ENCODE data around the gene ZNRF3.

The ZNRF3 gene

GRCh38 chr22:29090039-29090438, 206.7 kb downstream of the ZNRF3 start:
- DNase-seq (ENCODE audit: low read depth), result no peak

- no peak for DNase-seq (ENCODE audit: low read depth)
Observed at GRCh38 chr22:29092243-29092642, 208.9 kb downstream of the ZNRF3 start.

- no peak for DNase-seq (ENCODE audit: low read depth)
Observed at GRCh38 chr22:29093030-29093429, 209.7 kb downstream of the ZNRF3 start.

GRCh38 chr22:29093501-29094300, 210.3 kb downstream of the ZNRF3 start:
- no peak for DNase-seq (ENCODE audit: low read depth)

GRCh38 chr22:29095459-29095858, 212.1 kb downstream of the ZNRF3 start:
- DNase-seq (ENCODE audit: low read depth), result no peak

- no peak for DNase-seq (ENCODE audit: low read depth)
Observed at GRCh38 chr22:29096736-29097669, 213.6 kb downstream of the ZNRF3 start.

- no peak for DNase-seq (ENCODE audit: low read depth)
Observed at GRCh38 chr22:29098296-29098695, 214.9 kb downstream of the ZNRF3 start.

- no peak for DNase-seq (ENCODE audit: low read depth)
Observed at GRCh38 chr22:29102300-29102699, 218.9 kb downstream of the ZNRF3 start.

GRCh38 chr22:29103121-29103520, 219.7 kb downstream of the ZNRF3 start:
- DNase-seq (ENCODE audit: low read depth), result no peak

GRCh38 chr22:29105468-29105867, 222.1 kb downstream of the ZNRF3 start:
- DNase-seq (ENCODE audit: low read depth), result no peak

GRCh38 chr22:29106839-29107238, 223.5 kb downstream of the ZNRF3 start:
- no peak for DNase-seq (ENCODE audit: low read depth)
